GM12891 (cell line): Measurements from ENCODE around the gene FAF1.
"Not testable (repeated sequence)": the region's sequence is repeated elsewhere in the genome, so short reads cannot be mapped to it uniquely, and the experiment has no call there.

Experiments used
- DNase-seq: peaks from one replicate; pipeline ENCODE4 v3.0.0; 2011; ENCODE audit warnings: low spot score; ENCODE audit not compliant: insufficient read length
- FAIRE-seq: peaks from 2 replicates; lab custom pipeline; 2011; peaks lifted over from hg19 to GRCh38; lab: Jason Lieb, UNC
- PAX5 ChIP-seq: IDR thresholded peaks from 2 replicates; pipeline ENCODE4 v1.6.1; 2011; ENCODE audit warnings: low read length, moderate library complexity, mild to moderate bottlenecking; ENCODE audit not compliant: insufficient read depth, severe bottlenecking
- POLR2A ChIP-seq: IDR thresholded peaks from 2 replicates; pipeline ENCODE4 v1.6.1; 2011; ENCODE audit warnings: low read depth, low read length, control low read depth
- POLR2AphosphoS5 ChIP-seq: IDR thresholded peaks from 2 replicates; pipeline ENCODE4 v1.6.1; 2011; ENCODE audit warnings: low read depth, low read length, control low read depth
- POU2F2 ChIP-seq: IDR thresholded peaks from 2 replicates; pipeline ENCODE4 v1.6.1; 2011; ENCODE audit warnings: low read depth, mild to moderate bottlenecking, control low read depth, low read length, moderate library complexity
- SPI1 ChIP-seq: IDR thresholded peaks from 2 replicates; pipeline ENCODE4 v1.6.1; 2011; ENCODE audit warnings: low read depth, low read length, control low read depth
- TAF1 ChIP-seq: IDR thresholded peaks from 2 replicates; pipeline ENCODE4 v1.6.1; 2011; ENCODE audit warnings: low read depth, low read length, control low read depth

FAF1 gene

DNA sequence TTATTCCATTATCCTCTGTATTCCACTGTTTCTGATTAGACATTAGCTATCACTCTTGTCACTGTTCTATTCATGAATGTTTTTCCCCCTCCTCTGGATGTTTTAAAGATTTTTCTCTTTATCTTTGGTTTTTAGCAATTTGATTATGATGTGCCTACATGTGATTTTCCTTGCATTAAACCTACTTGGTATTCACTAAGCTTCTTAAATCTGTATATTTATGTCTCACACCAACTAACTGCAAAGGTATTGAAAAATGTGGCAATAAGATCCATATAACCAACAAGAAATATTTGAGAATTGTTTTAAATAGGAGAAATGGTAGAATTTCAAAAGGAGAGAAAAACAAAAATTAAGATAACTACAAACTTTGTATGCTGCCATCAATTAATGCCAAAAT, 25.2 kb downstream of the FAF1 start:
- DNase-seq (no peak), FAIRE-seq (no peak)

GRCh38 chr1:50933770-50934169, 26.3 kb downstream of the FAF1 start:
- not testable (repeated sequence) for FAIRE-seq

More for the DNA sequence above, 25.2 kb downstream of the FAF1 start:
- TF ChIP-seq POLR2A (no peak), PAX5 (no peak), TAF1 (no peak), SPI1 (no peak), POU2F2 (no peak), POLR2AphosphoS5 (no peak)

DNA sequence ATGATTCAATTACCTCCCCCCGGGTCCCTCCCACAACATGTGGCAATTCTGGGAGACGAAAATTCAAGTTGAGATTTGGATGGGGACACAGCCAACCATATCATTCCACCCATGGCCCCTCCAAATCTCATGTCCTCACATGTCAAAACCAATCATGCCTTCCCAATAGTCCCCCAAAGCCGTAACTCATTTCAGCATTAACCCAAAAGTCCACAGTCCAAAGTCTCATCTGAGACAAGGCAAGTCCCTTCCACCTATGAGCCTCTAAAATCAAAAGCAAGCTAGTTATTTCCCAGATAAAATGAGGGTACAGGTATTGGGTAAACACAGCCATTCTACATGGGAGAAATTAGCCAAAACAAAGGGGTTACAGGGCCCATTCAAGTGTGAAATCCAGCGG, 28.0 kb downstream of the FAF1 start:
- not testable (repeated sequence) for DNase-seq, FAIRE-seq

More at GRCh38 chr1:50933770-50934169, 26.3 kb downstream of the FAF1 start:
- not testable (repeated sequence) for DNase-seq

GRCh38 chr1:50930965-50931737, 28.9 kb downstream of the FAF1 start:
- TF ChIP-seq POLR2AphosphoS5 (no peak), PAX5 (no peak), SPI1 (0 out of 2 replicates have a peak, but pooled peaks have one; percentile 18)
- FAIRE-seq: no peak
- no peak for DNase-seq

DNA sequence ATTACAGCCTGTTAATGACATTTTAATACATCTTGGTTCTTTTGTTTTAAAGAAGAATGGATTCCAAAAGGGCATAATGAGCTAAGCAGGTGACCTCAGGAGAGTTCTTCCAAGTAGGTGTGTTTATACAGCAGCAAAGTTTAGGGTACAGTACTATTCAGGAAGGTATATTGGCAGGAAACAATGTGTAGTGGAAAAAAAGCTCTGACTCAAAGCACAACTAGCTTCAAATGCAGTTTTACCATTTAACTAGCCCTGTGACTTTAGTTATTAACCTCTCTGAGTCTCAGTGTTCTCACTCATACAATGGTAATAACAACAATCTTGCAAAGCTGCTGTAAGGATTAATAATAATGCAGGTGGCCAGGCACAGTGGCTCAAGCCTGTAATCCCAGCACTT, 29.9 kb downstream of the FAF1 start:
- no peak for TF ChIP-seq POLR2A
- no peak for TF ChIP-seq TAF1
- TF ChIP-seq SPI1: no peak
- TF ChIP-seq POU2F2: no peak
- no peak for TF ChIP-seq PAX5
- no peak for TF ChIP-seq POLR2AphosphoS5
- FAIRE-seq (peak; percentile 82), DNase-seq (no peak)

GRCh38 chr1:50929376-50929958, 30.6 kb downstream of the FAF1 start:
- no peak for DNase-seq

DNA sequence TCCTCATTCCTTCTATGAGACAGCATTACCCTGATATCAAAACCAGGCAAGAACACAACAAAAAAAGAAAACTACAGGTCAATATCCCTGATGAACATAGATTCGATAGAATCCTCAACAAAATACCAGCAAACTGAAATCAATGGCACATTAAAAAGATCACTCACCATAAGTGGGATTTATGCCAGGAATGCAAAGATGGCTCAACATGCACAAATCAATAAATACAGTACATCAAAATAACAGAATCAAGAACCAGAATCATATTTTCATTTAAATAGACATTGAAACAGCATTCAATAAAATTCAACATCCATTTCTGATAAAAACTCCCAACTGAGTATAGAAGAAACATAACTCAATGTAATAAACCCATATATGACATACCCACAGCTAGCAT, 36.5 kb downstream of the FAF1 start:
- DNase-seq (no peak), FAIRE-seq (no peak)
- TF ChIP-seq POU2F2: no peak

More at GRCh38 chr1:50929376-50929958, 30.6 kb downstream of the FAF1 start:
- FAIRE-seq: no peak
- no peak for TF ChIP-seq POLR2A
- no peak for TF ChIP-seq SPI1
- no peak for TF ChIP-seq POU2F2
- TF ChIP-seq PAX5: no peak
- no peak for TF ChIP-seq TAF1
- TF ChIP-seq POLR2AphosphoS5: no peak

GRCh38 chr1:50921029-50921428, 39.0 kb downstream of the FAF1 start:
- no peak for TF ChIP-seq TAF1
- TF ChIP-seq POLR2A: no peak
- no peak for TF ChIP-seq POLR2AphosphoS5
- TF ChIP-seq PAX5: no peak
- no peak for TF ChIP-seq POU2F2
- TF ChIP-seq SPI1: no peak
- no peak for FAIRE-seq

GRCh38 chr1:50920409-50920808, 39.7 kb downstream of the FAF1 start:
- DNase-seq: no peak
- TF ChIP-seq PAX5: no peak
- no peak for TF ChIP-seq TAF1
- no peak for TF ChIP-seq POLR2A
- TF ChIP-seq POLR2AphosphoS5: no peak
- no peak for TF ChIP-seq SPI1
- no peak for TF ChIP-seq POU2F2
- FAIRE-seq: no peak

More at GRCh38 chr1:50921029-50921428, 39.0 kb downstream of the FAF1 start:
- no peak for DNase-seq

DNA sequence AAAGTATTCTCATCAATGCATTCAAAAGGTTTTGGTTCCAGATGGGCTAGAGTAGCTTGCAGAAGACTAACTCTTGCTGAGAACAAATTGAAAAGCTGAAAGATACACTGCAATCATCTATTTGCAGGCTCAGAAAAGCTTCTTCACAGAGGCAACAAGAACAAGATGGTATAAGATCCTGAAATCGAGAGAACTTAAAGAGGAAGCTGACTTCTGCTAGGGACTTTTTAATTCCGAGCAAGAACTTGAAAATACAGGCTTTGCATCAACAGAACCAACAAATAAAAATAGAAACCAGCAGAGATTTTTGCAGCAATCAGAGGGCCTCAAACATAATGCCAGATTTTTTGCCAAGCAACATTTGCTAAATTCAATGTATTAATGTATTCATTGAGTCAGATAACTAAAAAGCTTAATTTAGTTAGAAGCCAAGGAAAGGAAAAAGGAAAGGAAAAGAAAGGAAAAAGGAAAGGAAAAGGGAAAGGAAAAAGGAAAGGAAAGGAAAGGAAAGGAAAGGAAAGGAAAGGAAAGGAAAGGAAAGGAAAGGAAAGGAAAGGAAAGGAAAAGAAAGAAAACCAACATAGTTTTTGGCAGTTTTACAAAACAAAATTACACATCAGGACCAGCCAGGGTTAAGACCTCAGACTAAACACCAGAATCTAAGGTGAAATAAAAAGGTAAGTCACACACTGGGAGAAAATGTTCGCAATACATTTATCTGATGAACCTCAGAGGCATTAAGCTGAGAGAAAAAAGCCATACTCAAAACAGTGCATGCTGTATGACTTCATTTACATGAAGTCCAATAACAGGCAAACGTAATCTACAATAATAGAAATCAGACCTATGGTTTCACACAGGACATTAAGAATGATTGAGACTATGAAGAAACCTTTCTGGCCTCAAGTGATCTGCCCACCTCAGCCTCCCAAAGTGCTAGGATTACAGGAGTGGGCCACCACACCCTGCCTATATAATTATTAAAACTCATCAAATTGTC, 42.6 kb downstream of the FAF1 start:
- DNase-seq (no peak), FAIRE-seq (peak; percentile 16)

More for the DNA sequence above, 42.6 kb downstream of the FAF1 start:
- TF ChIP-seq POLR2A (no peak), SPI1 (peak; percentile 56)
